IMR-90 (cell line): Measurements from ENCODE around the gene SFSWAP. TPM values are rescaled to one million over a fixed set of nuclear protein-coding genes. Genes with fewer than 3 reads are reported as not detected.
"Not testable (repeated sequence)": the region's sequence is repeated elsewhere in the genome, so short reads cannot be mapped to it uniquely, and the experiment has no call there.

Experiments
- ATAC-seq: fragments of 200-7000 bp; cut with Tn5 transposase; 2 replicates; pipeline ENCODE4 v1.9.1; 2020; ENCODE audit warnings: low read depth, mild to moderate bottlenecking, moderate library complexity
- BruUV-seq: library from RNA; stranded (reverse); fragments of 400-500 nt; replicated peaks from 2 replicates; lab custom pipeline; 2021; lab: Mats Ljungman, UMichigan
- CTCF ChIA-PET: fragments of 300-600 bp; formaldehyde crosslinking; extraction: SDS; loops from one replicate; lab custom pipeline; 2021; ENCODE audit warnings: antibody characterized with exemption; lab: Yijun Ruan, JAX
- POLR2A ChIA-PET: fragments of 300-600 bp; sonication (Branson Sonifier 250); formaldehyde crosslinking; loops from one replicate; lab custom pipeline; 2022; ENCODE audit warnings: antibody characterized with exemption; ENCODE audit not compliant: unreplicated experiment; lab: Charles Lee
- DNase-seq: peaks from one replicate; pipeline ENCODE4 v3.0.0; 2013
- H2AFZ ChIP-seq: replicated peaks from 2 replicates; pipeline ENCODE3; 2013; ENCODE audit warnings: low read length, mild to moderate bottlenecking; ENCODE audit not compliant: poor library complexity
- H2AK5ac ChIP-seq: 2 replicates; pipeline ENCODE4 v1.6.1; 2013; ENCODE audit warnings: low read depth, low read length, inconsistent platforms
- H2AK9ac ChIP-seq: replicated peaks from 2 replicates; pipeline ENCODE3; 2013; ENCODE audit warnings: mild to moderate bottlenecking, low read depth, low read length, moderate library complexity; ENCODE audit not compliant: poor library complexity
- H2BK120ac ChIP-seq: 2 replicates; pipeline ENCODE4 v1.6.1; 2013; ENCODE audit warnings: low read depth, low read length, inconsistent platforms
- H2BK15ac ChIP-seq: 3 replicates; pipeline ENCODE4 v1.6.1; 2013; ENCODE audit warnings: low read depth, low read length, inconsistent platforms
- H2BK20ac ChIP-seq: 2 replicates; pipeline ENCODE4 v1.6.1; 2013; ENCODE audit warnings: low read depth, mild to moderate bottlenecking, inconsistent platforms, low read length, moderate library complexity
- H2BK5ac ChIP-seq: 2 replicates; pipeline ENCODE4 v1.6.1; 2013; ENCODE audit warnings: mild to moderate bottlenecking, low read depth, low read length, inconsistent platforms; ENCODE audit not compliant: poor library complexity, severe bottlenecking
- H3K14ac ChIP-seq: replicated peaks from 2 replicates; pipeline ENCODE4 v1.6.1; 2013; ENCODE audit warnings: low read depth, low read length, inconsistent platforms
- H3K18ac ChIP-seq: 2 replicates; pipeline ENCODE4 v1.6.1; 2013; ENCODE audit warnings: low read depth, low read length, control low read depth
- H3K23ac ChIP-seq: 2 replicates; pipeline ENCODE4 v1.6.1; 2013; ENCODE audit warnings: low read depth, low read length, inconsistent platforms
- H3K27ac ChIP-seq: 2 replicates; pipeline ENCODE4 v1.5.1; 2013; ENCODE audit warnings: mild to moderate bottlenecking, control low read depth, low read length; ENCODE audit not compliant: insufficient read depth
- H3K27me3 ChIP-seq: 2 replicates; pipeline ENCODE4 v1.6.1; 2013; ENCODE audit warnings: low read length; ENCODE audit not compliant: control insufficient read depth, insufficient read depth
- H3K36me3 ChIP-seq: 2 replicates; pipeline ENCODE4 v1.6.1; 2013; ENCODE audit warnings: low read length, mixed read lengths; ENCODE audit not compliant: control insufficient read depth, insufficient read depth
- H3K4ac ChIP-seq: 2 replicates; pipeline ENCODE4 v1.6.1; 2013; ENCODE audit warnings: low read depth, low read length, inconsistent platforms
- H3K4me1 ChIP-seq: 2 replicates; pipeline ENCODE4 v1.6.1; 2013; ENCODE audit warnings: low read length, mixed read lengths; ENCODE audit not compliant: control insufficient read depth, insufficient read depth
- H3K4me2 ChIP-seq: 2 replicates; pipeline ENCODE4 v1.6.1; 2013; ENCODE audit warnings: low read depth, mild to moderate bottlenecking, control low read depth, low read length, moderate library complexity
- H3K4me3 ChIP-seq: 2 replicates; pipeline ENCODE4 v1.5.1; 2013; ENCODE audit warnings: low read depth, mild to moderate bottlenecking, control low read depth, low read length, moderate library complexity; ENCODE audit not compliant: insufficient read depth
- H3K56ac ChIP-seq: 2 replicates; pipeline ENCODE4 v1.6.1; 2013; ENCODE audit warnings: low read length, inconsistent platforms; ENCODE audit not compliant: insufficient read depth; ENCODE audit errors: extremely low read depth
- H3K79me1 ChIP-seq, 2 experiments: 2 replicates each; pipeline ENCODE4 v1.6.1; 2013; ENCODE audit warnings: low read length in 2 of 2, inconsistent platforms in 1 of 2, low read depth in 1 of 2
- H3K9ac ChIP-seq: 2 replicates; pipeline ENCODE4 v1.6.1; 2013; ENCODE audit warnings: low read depth, low read length, control low read depth
- H3K9me1 ChIP-seq: 2 replicates; pipeline ENCODE4 v1.6.1; 2013; ENCODE audit warnings: low read length, inconsistent platforms; ENCODE audit not compliant: insufficient read depth
- H3K9me3 ChIP-seq: 2 replicates; pipeline ENCODE4 v1.6.1; 2013; ENCODE audit warnings: low read length; ENCODE audit not compliant: control insufficient read depth, insufficient read depth
- H4K20me1 ChIP-seq: 2 replicates; pipeline ENCODE4 v1.6.1; 2013; ENCODE audit warnings: low read length, inconsistent platforms; ENCODE audit not compliant: insufficient read depth
- H4K5ac ChIP-seq: 2 replicates; pipeline ENCODE4 v1.6.1; 2013; ENCODE audit warnings: mild to moderate bottlenecking, low read depth, low read length, control low read depth
- H4K8ac ChIP-seq, 2 experiments: 2 replicates each; pipeline ENCODE4 v1.6.1; 2013; ENCODE audit warnings: low read depth in 2 of 2, low read length in 2 of 2, control low read depth in 1 of 2, inconsistent platforms in 1 of 2
- H4K91ac ChIP-seq: 2 replicates; pipeline ENCODE4 v1.6.1; 2013; ENCODE audit warnings: low read depth, low read length, inconsistent platforms; ENCODE audit not compliant: insufficient read depth
- WGBS, 2 experiments: methylation state at CpG; one replicate each; pipeline versions ENCODE4 v1.1.5 to v1.1.7; 2013; ENCODE audit warnings: missing lambda C conversion rate in 2 of 2; ENCODE audit not compliant: insufficient read length in 1 of 2; ENCODE audit errors: extremely low coverage in 2 of 2; 5-methylcytosine and 5-hydroxymethylcytosine counted together
- dilution Hi-C: fragments of 300-500 bp; cut with HindIII; formaldehyde crosslinking; loops from one replicate; pipeline ENCODE4 v1.14.3; 2018; ENCODE audit warnings: low sequenced_read_pairs; ENCODE audit not compliant: unreplicated experiment
- in situ Hi-C: fragments of 300-500 bp; cut with MboI; formaldehyde crosslinking; loops from 3 replicates; pipeline ENCODE4 v1.14.3; 2019; ENCODE audit warnings: low sequenced_read_pairs, inconsistent platforms, mixed read lengths
- intact Hi-C: fragments of 100-400 bp; cut with micrococcal nuclease; formaldehyde crosslinking; loops from 2 replicates; pipeline ENCODE4 v1.10.0; 2022
- polyA plus RNA-seq, 3 experiments: library from polyadenylated mRNA; depleted of rRNA; stranded (reverse); fragments of >200 nt; gene quantifications; 2 replicates each; pipeline ENCODE4 v1.2.3, GENCODE V29; 2012; ENCODE audit warnings: low replicate concordance in 1 of 3
- total RNA-seq: library from RNA; depleted of rRNA; stranded (reverse); fragments of >200 nt; gene quantifications from 2 replicates; pipeline ENCODE4 v1.2.3, GENCODE V29; 2012

Gene SFSWAP
- total and polyA plus RNA-seq, 2 of the 4 experiments (the other 2 are of a cell fraction): 19.7 to 22.4 TPM

GRCh38 chr12:131666978-131667601, 43.8 kb upstream of the SFSWAP start:
- H3K4ac ChIP-seq, ATAC-seq, H3K36me3 ChIP-seq, H3K79me1 ChIP-seq, H3K9ac ChIP-seq, H3K9me3 ChIP-seq, H3K27ac ChIP-seq, H2AK5ac ChIP-seq, H2BK15ac ChIP-seq, H2AFZ ChIP-seq, H4K8ac ChIP-seq, H3K56ac ChIP-seq, in situ Hi-C loops, H4K91ac ChIP-seq, H2AK9ac ChIP-seq, H3K9me1 ChIP-seq, H2BK5ac ChIP-seq, H2BK20ac ChIP-seq, H3K4me2 ChIP-seq, H4K20me1 ChIP-seq, H3K14ac ChIP-seq, POLR2A ChIA-PET, BruUV-seq, H3K18ac ChIP-seq, intact Hi-C loops, H2BK120ac ChIP-seq, DNase-seq, H3K4me3 ChIP-seq, dilution Hi-C loops, H3K27me3 ChIP-seq, H4K5ac ChIP-seq, CTCF ChIA-PET, H3K23ac ChIP-seq, H3K4me1 ChIP-seq: not testable (repeated sequence)
- WGBS, 2 experiments: 63% methylated on average over 2 of the region's 12 CpGs; no CpG with 5 or more reads in 1 of the 2 experiments
